ENCODE measurements around the gene PTPN2. TPM values are rescaled to one million over a fixed set of nuclear protein-coding genes. Genes with fewer than 3 reads are reported as not detected.

The PTPN2 gene
- total RNA-seq, 3 donors from 2014 or later (not counting 1 experiment from before 2014, with no cell fraction given): 110 to 115 (median 112) TPM

- no peaks in the 10 kb centered on the region for H3K36me3 ChIP-seq (ENCODE audit: control insufficient read depth, insufficient read depth, low read length)
- no peak for ATAC-seq
- TF ChIP-seq, protein P1, sequence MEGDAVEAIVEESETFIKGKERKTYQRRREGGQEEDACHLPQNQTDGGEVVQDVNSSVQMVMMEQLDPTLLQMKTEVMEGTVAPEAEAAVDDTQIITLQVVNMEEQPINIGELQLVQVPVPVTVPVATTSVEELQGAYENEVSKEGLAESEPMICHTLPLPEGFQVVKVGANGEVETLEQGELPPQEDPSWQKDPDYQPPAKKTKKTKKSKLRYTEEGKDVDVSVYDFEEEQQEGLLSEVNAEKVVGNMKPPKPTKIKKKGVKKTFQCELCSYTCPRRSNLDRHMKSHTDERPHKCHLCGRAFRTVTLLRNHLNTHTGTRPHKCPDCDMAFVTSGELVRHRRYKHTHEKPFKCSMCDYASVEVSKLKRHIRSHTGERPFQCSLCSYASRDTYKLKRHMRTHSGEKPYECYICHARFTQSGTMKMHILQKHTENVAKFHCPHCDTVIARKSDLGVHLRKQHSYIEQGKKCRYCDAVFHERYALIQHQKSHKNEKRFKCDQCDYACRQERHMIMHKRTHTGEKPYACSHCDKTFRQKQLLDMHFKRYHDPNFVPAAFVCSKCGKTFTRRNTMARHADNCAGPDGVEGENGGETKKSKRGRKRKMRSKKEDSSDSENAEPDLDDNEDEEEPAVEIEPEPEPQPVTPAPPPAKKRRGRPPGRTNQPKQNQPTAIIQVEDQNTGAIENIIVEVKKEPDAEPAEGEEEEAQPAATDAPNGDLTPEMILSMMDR (IDR thresholded peaks at IDR 0.05): no peak
- H3K9me3 ChIP-seq (ENCODE audit: control insufficient read depth, insufficient read depth, low read length): peaks cover 3% of the 10 kb centered on the region
- H3K4me1 ChIP-seq (ENCODE audit: control insufficient read depth, insufficient read depth, low read length): peaks cover 6% of the 10 kb centered on the region
- Mint-ChIP-seq H3K9me3 (no peaks in the 10 kb centered on the region), H3K4me3 (no peak overlapping the region), H3K4me1 (peaks cover 6 to 11% of the 10 kb centered on the region in 2 donors), H3K27ac (no peak overlapping the region), H3K27me3 (ENCODE audit: low read depth in 2 of 2) (peaks cover 0 to 7% of the 10 kb centered on the region in 2 donors), H3K36me3 (no peaks in the 10 kb centered on the region)
- no peak for DNase-seq
- H3K27me3 ChIP-seq (ENCODE audit: control insufficient read depth, insufficient read depth, low read length): no peaks in the 10 kb centered on the region
- intact Hi-C loops (cut with micrococcal nuclease): no loop called here
- 80% methylated on average over 1 of the region's 1 CpG for WGBS (ENCODE audit: insufficient coverage)
- H3K27ac ChIP-seq (ENCODE audit: low read length): no peak overlapping the region
- H3K4me3 ChIP-seq (ENCODE audit: low read length): no peak overlapping the region
These were observed 11.0 kb upstream of the PTPN2 start for GRCh38 chr18:12895014-12895413.

DNA sequence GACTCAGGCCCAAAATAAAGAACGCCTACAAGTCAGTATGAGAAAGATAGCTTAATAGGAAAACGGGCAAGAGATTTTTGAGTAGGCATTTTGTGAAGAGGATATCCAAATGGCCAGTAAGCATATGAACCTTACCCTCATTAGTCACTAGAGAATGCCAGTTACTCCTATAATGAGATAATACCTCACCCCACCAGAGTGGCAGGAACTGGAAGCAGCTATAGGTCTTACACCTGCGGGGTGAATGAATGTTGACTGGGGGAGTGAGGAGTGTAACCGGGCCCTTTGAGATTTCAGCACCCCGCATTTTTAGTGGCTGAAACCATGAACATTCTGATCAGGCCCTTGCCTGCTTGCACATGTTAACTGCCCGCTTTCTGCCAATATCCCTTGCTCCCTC lies 7.5 kb upstream of the PTPN2 start:
- no peak overlapping the region for H3K27ac ChIP-seq (ENCODE audit: low read length)
- peaks cover 0 to 7% of the 10 kb centered on the region in 2 donors for H3K27me3 Mint-ChIP-seq (ENCODE audit: low read depth in 2 of 2)

DNA sequence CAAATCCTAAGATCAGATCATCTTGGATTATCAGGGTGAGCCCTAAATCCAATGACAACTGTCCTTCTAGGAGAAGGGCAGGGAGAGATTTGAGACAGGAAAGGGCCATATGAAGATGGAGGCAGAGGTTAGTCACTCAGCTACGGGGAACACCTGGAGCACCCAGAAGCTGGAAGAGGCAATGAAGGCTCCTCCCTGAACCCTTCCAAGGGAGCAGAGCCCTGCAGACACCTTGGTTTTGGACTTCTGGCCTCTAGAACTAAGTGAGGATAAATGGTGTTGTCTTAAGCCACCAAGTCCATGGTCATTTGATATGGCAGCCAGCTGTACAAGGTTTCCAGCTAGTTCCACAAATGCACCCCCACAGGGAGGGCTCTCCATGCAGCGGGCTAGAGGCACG lies 6.9 kb upstream of the PTPN2 start:
- Mint-ChIP-seq H3K4me1 (peaks cover 6 to 13% of the 10 kb centered on the region in 2 donors), H3K4me3 (no peak overlapping the region), H3K27ac (no peak overlapping the region), H3K9me3 (no peaks in the 10 kb centered on the region), H3K27me3 (ENCODE audit: low read depth in 2 of 2) (peaks cover 0 to 7% of the 10 kb centered on the region in 2 donors), H3K36me3 (no peaks in the 10 kb centered on the region)
- H3K4me3 ChIP-seq (ENCODE audit: low read length): no peak overlapping the region
- DNase-seq (no peak), ATAC-seq (no peak)
- intact Hi-C loops (cut with micrococcal nuclease): loop anchor here (5.0 kb wide), 2 partner anchors 164 to 266 kb away; no protein-coding TSS in a partner anchor
- 96% methylated on average over 3 of the region's 3 CpGs for WGBS (ENCODE audit: insufficient coverage)
- peaks cover 3% of the 10 kb centered on the region for H3K9me3 ChIP-seq (ENCODE audit: control insufficient read depth, insufficient read depth, low read length)
- no peaks in the 10 kb centered on the region for H3K27me3 ChIP-seq (ENCODE audit: control insufficient read depth, insufficient read depth, low read length)
- TF ChIP-seq, protein P1 (IDR thresholded peaks at IDR 0.05): no peak
- H3K4me1 ChIP-seq (ENCODE audit: control insufficient read depth, insufficient read depth, low read length): no peaks in the 10 kb centered on the region
- no peaks in the 10 kb centered on the region for H3K36me3 ChIP-seq (ENCODE audit: control insufficient read depth, insufficient read depth, low read length)
- no peak overlapping the region for H3K27ac ChIP-seq (ENCODE audit: low read length)

More for the DNA sequence above, 7.5 kb upstream of the PTPN2 start:
- TF ChIP-seq, protein P1 (IDR thresholded peaks at IDR 0.05): no peak
- Histone ChIP-seq H3K4me3 (ENCODE audit: low read length) (no peak overlapping the region), H3K36me3 (ENCODE audit: control insufficient read depth, insufficient read depth, low read length) (no peaks in the 10 kb centered on the region), H3K27me3 (ENCODE audit: control insufficient read depth, insufficient read depth, low read length) (no peaks in the 10 kb centered on the region), H3K9me3 (ENCODE audit: control insufficient read depth, insufficient read depth, low read length) (peaks cover 3% of the 10 kb centered on the region), H3K4me1 (ENCODE audit: control insufficient read depth, insufficient read depth, low read length) (no peaks in the 10 kb centered on the region)
- Mint-ChIP-seq H3K36me3 (no peaks in the 10 kb centered on the region), H3K4me1 (peaks cover 6 to 8% of the 10 kb centered on the region in 2 donors), H3K4me3 (no peak overlapping the region), H3K27ac (no peak overlapping the region), H3K9me3 (no peaks in the 10 kb centered on the region)
- DNase-seq (no peak), ATAC-seq (no peak)
- intact Hi-C loops (cut with micrococcal nuclease): loop anchor here (5.0 kb wide), 2 partner anchors 164 to 266 kb away; no protein-coding TSS in a partner anchor
- WGBS (ENCODE audit: insufficient coverage): 87% methylated on average over 5 of the region's 6 CpGs

Measured in natural killer cell (primary cell).